Measurements from ENCODE around the gene MAFF.

DNA sequence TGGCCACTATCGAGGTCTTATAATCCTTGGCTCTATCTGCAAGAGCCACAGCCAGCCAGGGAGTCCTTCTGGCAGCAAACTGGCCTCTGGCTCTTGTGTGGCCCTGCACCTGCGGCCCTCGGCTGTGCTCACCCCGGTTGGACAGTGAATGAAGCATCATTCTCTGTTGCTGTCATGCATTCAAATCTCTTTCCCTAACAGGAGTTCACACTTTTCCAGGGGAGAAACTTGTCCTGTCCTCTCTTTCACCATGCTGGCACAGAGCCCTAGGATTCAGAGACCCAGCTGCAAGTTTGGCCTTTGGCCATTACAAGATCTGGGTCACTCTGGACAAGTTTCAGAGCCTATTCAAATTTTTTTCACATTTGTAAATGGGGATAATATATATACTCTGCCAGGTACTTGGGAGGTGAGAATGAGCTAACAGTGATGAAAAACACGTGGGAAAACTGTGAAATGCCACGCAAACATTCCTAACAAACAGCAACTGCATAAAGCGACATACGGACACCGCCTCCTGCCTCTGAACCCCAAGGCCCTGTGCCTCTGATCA, 36.8 kb downstream of the MAFF start:
- no peak for TF ChIP-seq FOXP2 (optimal IDR thresholded peaks at IDR 0.05; ENCODE audit: control extremely low read depth, extremely low read length, insufficient read depth)
- no peak for TF ChIP-seq POLR2AphosphoS5 (IDR thresholded peaks at IDR 0.05; ENCODE audit: borderline replicate concordance, low read depth, low read length)

All from SK-N-MC (cell line).